ENCODE results near the gene REEP6.
"Not testable (repeated sequence)": the region's sequence is repeated elsewhere in the genome, so short reads cannot be mapped to it uniquely, and the experiment has no call there.

REEP6 gene

DNA sequence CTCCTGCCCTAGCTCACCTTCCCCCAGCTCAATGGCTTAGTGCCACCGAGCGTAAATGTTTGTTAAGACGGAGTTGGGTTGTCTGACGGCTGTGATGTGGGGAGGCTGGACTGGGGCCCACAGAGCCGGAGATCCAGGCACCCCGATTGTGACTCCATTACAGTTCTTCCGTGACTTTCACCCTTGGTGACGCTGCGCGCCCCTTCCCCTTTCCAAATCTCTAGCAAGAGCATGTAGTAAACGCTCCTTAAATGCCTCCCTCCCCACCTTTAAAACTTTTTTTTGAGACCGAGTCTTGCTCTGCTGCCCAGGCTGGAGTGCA is 829 bp downstream of the REEP6 start:
- DNase-seq: no peak

DNA sequence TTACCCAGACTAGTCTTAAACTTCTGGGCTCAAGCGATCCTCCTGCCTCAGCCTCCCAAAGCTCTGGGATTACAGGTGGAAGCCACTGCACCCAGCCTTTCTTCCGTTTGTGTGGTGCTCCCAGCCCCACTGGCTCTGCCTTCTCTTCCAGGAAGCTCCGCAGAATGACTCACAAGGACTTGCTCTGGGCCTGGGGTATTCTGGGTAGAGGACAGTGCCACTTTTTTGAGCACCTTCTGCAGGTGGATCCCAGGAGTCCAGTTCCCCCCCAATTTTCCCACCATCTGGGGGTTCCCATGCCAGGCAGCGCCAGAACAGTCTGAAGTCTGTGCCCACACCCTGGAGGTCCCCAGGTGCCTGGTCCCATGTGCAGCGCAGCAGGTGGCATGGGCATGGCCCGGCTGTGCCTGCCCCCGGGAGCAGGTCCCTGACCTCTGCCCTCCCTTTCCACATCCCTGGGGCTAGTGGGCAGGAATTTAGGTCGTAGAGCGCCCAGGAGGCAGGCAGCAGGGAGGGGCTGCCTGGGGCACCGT is 1.6 kb downstream of the REEP6 start:
- no peak for DNase-seq

DNA sequence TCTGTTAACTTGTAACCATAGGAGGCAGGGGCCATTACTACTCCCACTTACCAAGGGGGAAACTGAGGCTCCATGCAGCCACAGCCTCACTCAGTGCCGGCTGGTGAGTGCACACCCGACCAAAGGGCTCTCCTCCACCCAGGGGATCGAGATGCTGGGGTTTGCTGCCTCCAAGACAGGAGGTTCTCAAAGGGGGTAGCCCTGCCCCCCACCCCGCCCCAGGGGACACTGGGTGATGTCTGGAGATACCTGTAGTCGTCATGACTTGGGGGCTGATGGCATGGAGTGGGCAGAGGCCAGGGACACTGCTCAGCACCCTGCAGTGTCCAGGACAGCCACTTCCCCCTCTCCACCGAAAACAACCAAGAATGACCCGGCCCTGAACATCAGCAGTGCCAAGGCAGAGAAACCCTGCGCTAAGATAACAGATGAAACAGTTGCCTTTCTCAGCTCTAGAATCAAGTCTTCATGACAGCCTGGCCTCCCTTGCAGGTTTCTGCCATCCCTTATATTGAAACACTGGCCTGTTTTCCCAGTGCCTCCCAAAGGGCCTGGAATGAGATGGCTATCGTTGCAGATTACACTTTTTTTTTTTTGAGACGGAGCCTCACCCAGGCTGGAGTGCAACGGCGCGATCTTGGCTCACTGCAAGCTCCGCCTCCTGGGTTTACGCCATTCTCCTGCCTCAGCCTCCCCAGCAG is 3.3 kb downstream of the REEP6 start:
- no peak for DNase-seq

DNA sequence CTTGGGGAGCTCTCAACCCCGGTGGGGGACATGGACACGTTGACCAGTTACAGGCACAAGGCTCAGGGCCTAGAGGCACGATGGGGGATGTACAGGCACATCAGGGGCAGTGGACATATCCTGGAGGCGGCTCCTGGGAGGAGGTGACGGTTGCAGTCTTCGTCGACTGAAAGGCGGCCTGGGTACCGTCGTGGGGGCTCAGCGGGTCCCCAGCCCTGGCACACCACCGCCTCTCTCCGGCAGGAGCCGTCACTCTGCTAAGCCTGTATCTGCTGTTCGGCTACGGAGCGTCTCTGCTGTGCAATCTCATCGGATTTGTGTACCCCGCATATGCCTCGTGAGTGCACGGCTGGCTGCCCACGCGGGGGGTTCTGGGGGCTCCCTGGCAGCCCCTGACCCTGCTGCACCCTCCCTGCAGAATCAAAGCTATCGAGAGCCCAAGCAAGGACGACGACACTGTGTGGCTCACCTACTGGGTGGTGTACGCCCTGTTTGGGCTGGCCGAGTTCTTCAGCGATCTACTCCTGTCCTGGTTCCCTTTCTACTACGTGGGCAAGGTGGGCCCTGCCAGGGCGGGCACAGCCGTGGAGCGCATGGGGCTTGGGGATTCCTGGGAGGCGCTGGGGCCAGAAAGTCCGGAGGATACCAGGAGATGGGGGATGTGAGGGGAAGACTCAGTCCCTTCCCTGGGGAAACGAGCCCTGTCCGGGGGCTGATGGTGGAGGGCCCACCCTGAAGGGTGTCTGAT is 4.2 kb downstream of the REEP6 start:
- DNase-seq: no peak

DNA sequence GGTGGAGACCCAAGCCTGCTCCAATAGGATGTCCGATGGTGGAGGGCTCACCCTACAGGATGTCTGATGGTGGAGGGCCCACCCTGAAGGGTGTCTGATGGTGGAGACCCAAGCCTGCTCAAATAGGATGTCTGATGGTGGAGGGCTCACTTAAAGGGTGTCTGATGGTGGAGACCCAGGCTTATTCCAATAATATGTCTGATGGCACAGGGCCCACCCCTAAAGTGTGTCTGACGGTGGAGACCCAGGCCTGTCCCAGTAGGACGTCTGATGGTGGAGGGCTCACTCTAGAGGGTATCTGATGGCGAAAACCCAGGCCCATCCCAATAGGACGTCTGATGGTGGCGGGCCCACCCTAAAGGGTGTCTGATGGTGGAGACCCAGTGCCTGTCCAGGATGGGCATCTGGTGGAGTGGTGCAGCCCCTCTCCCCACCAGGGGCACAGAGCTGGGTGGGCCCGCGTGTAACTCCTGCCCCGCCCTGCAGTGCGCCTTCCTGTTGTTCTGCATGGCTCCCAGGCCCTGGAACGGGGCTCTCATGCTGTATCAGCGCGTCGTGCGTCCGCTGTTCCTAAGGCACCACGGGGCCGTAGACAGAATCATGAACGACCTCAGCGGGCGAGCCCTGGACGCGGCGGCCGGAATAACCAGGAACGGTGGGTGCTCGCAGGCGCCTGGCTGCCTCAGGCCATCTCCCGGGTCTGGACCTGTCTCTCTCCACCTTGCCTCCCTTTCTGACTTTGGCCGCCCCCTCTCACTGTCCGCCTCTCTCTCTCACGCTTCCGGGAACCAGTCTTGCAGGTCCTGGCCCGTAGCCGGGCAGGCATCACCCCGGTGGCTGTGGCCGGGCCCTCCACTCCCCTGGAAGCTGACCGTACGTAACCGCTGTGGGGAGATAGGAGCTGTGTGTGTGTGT is 5.1 kb downstream of the REEP6 start:
- no peak for DNase-seq

DNA sequence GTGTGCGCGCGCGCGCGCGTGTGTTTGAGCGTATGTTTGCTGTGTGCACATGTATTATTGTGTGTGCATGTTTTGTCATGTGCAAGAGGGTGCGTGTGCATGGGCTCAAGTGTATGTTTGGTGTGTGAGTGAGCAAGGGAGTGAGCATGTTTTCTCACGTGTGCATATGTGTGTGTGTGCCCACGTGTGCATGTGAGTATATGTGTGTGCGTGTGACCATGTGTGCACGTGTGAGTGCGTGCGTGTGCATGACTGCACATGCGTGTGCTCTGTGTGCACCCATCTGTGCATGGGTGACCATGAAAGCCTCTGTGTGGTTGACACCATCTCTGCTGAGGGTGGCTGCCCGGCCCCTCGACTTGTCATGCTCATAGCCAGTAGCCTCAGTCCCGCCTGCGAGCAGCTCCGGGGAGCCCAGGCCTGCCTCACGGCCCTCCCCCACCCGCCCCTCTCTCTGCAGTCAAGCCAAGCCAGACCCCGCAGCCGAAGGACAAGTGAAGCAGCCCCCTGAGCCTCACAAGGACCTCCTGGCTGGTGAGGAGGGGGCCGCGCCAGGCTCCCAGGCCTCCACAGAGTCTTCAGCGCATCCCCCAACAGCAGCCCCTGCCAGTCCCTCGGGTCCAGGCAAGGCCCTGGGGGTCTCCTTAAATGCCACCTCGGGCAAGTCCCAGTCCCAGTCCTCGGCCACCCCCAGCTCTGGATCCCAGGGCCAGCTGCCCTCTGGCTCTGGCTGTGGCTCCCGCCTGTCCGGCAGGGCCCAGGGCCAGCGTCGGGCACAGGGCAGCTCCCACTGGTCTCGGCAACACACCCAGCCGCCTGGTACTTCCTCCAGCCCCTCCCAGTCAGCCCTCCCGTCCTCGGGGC is 6.0 kb downstream of the REEP6 start:
- no peak for DNase-seq

DNA sequence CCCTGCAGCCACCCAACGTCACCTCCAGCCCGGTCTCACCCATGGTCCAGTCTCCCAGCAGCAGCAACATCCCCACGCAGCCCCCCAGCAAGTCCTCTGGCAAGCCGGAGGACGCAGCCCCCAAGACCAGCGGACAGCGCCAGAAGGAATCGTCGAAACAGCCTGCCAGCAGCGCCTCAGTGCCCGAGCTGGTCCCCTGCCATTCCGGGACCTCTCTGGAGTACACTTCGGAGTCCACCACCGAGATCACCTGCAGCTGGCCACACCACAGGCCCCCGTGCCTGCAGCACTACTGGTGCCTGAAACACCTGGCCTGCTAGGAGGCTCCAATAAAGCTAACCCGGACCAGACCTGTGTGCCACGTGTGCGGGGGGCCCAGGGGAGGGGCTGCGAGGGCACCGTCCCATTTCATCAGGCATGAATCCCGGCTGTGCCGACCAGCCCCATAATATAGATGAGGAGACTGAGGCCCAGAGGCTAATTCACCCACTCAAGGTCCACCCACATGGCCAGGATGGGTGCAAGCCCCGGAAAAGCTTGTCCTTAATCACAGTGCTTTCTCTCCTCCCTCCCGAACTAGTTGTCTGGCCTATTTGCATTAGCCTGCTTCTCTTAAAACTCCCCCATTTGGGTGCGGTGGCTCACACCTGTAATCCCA is 6.7 kb downstream of the REEP6 start:
- DNase-seq: no peak

DNA sequence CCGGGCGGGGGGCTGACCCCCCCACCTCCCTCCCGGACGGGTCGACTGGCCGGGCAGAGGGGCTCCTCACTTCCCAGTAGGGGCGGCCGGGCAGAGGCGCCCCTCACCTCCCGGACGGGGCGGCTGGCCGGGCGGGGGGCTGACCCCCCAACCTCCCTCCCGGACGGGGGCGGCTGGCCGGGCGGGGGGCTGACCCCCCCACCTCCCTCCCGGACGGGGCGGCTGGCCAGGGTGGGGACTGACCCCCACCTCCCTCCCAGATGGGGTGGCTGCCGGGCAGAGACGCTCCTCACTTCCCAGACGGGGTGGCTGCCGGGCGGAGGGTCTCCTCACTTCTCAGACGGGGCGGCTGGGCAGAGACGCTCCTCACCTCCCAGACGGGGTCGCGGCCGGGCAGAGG is 8.2 kb downstream of the REEP6 start:
- not testable (repeated sequence) for DNase-seq

DNA sequence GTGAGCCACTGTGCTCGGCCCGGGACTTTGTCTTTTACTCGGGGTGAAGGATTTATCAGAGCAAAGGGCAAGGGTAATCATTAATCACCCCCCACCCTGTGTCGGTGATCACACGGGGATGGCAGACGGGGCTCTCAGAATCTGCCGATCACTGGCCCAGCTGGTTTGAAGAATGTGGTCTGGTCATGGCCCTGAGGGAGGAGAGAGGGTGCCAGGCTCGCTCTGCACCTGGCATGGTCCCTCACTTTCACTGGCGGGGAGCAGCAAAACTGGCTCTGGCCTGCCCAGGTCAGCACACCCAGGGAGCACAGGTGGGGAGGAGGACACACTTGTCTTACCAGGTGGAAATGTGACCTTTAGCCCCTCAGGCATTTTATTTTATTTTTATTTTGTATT is 10.2 kb downstream of the REEP6 start:
- DNase-seq: no peak

DNA sequence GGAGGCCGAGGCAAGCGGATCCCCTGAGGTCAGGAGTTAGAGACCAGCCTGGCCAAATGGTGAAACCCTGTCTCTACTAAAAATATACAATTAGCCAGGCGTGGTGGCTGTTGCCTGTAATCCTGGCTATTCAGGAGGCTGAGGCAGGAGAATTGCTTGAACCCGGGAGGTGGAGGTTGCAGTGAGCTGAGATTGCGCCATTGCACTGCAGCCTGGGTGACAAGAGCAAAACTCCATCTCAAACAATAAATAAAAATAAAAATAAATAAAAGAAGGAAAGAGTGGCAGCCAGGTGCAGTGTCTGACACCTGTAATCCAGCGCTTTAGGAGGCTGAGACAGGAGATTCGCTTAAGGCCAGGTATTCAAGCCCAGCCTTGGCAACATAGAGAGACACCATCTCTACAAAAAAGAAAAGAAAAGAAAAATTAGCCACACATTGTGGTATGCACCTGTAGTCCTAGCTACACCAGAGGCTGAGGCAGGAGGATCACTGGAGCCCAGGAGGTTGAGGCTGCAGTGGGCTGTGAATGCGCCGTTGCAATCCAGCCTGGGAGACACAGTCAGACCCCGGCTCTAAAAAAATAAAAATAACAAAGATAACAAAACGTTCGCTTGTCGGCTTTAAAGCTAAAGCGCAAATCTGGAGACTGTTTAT is 11.6 kb downstream of the REEP6 start:
- no peak for DNase-seq

DNA sequence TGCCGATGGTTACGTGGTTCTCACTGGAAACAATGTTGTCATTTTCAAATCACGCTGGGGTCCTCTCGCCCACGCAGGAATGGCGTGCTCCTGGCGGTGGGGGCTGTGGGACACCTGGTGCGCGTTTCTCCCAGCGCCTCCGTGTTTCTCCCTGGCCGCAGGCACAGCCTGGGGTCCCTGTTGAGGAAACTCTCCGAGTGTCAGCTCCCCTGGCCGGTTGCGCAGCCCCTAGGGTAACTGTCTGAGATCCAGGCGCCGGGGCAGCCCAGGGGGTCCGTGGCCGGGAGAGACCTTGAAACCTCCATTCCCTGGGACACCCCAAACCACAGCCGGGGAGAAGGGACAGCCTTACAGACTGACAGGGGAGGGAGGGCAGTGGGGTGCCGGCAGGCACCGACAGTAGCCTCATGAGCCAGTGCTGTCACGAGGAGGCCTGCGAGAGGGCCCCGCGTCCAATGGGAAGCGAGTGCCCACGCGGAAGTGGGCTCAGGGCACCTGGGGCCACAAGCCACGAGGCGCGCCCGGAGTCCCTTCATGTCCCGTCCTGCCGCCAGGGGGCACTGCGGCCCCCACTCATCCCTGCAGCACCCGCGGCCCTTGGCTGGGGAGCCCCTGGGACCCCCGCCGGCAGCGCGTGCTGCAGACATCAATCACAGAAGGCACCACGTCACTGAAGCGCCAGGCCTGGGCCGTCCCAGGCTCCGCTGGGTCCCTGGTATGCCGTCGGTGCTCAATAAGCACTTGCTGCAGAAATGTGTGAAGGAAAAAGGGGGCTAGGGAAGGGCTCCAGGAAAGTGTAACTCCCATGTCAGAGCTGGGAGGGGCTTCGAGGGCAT is 12.3 kb downstream of the REEP6 start:
- peak; percentile 17 to 31 for DNase-seq

DNA sequence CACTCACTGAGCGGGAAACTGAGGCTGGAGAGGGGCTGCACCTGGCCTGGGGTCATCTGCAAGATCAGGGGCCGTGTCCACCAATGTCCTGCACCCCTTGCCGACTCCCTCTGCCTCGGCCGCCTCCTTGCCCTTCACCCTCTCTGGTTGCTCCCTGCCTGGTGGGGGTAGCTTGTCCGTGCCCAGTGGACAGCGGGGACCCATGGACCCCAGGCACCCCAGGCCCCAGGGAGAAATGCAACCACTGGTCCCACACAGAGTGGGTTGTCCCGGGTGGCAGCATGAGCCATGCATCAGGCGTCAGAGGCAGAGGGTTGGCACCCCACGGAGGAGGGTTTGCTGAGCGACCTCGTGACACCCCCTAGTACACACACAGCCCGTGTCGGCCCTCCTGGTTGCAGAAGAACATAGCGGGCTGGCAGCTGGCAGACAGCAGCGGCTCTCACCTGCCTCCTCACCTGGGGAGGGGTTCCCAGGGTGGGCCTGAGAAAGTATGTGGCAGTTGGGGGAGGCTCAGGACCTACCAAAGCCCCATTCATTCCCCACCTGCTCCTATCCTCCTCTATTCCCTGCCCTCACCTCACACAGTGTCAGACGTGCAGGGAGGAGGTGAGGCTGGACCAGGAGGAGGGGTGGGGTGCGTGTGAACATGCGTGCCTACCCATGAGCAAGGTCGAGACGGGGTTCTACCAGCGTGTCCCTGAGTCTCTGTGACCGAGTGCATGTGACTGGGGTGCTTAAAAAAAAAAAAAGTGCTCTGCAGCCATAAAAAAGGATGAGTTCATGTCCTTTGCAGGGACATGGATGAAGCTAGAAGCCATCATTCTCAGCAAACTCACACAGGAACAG is 13.2 kb downstream of the REEP6 start:
- no peak for DNase-seq

DNA sequence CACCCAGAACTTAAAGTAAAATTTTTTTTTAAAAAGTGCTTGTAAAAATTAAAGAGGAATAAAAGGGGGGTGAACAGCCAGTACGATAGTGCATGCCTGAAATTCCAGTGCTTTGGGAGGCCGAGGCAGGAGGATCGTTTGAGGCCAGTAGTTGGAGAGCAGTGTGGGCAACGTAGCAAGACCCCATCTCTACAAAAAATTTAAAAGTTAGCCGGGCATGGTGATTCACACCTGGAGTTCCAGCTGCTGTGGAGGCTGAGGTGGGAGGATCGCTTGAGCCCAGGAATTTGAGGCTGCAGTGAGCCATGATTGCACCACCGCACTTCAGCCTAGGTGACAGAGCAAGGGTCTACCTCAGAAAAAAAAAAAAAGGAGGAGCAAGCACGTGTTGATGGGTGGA is 14.0 kb downstream of the REEP6 start:
- DNase-seq: no peak

DNA sequence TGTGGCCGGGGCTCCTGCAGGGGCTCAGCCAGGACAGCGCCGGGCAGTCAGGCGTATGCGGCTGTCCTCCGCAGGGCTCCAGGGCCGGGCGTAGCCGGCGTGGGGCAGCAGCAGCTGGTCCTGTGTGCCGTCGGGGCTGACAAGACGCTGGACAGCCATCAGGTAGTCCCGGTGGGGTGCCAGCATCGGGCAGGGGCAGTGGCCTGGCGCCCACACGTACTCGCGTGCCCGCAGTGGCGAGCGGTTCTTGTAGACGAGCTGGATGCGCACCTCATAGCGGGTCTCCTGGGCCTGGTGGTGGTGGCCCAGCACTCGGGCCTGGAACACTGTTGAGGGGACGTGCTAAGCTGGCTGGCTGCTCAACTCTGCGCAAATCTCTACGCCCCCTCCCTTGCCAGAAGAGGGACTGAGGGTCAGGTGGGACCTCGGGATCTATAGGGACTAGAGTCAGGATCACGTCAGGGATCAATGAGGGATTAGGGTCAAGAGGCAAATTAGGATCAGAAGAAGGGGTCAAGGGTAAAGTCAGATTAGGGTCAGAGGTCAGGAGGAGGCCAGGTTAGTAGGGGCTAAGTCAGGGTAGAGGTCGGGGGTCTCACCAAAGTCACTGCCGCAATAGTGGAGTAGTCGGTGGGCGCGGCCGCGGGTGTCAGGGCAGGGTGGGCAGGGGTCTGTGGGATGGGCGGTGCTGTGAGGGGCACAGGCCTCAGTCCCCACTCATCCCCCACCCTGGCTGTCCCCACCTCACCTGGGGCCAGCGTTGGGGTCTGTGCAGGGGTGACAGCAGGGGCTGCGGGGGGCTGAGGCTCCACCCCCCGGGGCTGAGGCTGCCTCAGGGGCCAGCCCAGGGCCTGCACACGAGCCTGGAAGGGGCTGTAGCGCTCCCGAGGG is 15.3 kb downstream of the REEP6 start:
- DNase-seq: no peak

DNA sequence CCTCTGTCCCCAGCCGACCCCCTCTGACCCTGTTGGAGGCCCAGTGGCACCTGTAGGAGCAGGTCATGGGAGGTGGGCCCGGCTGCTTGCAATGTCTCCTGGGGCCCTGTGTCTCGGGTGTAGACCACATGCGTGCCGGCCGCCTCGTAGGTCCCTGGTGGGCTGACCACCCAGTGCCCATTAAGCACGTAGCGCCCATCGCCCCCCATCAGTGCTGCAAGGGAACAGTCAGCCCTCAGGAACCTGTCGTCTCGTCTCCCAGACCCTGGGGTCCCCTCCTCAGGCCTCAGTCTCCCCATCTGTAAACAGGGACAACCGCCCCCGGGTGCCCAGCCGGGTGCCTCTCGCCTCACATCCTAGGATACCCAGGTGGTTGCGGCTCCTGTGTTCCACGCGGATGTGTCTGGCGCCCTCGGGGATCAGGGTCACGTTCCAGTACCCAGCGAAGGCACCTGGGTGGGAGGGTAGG is 16.2 kb downstream of the REEP6 start:
- DNase-seq: no peak

DNA sequence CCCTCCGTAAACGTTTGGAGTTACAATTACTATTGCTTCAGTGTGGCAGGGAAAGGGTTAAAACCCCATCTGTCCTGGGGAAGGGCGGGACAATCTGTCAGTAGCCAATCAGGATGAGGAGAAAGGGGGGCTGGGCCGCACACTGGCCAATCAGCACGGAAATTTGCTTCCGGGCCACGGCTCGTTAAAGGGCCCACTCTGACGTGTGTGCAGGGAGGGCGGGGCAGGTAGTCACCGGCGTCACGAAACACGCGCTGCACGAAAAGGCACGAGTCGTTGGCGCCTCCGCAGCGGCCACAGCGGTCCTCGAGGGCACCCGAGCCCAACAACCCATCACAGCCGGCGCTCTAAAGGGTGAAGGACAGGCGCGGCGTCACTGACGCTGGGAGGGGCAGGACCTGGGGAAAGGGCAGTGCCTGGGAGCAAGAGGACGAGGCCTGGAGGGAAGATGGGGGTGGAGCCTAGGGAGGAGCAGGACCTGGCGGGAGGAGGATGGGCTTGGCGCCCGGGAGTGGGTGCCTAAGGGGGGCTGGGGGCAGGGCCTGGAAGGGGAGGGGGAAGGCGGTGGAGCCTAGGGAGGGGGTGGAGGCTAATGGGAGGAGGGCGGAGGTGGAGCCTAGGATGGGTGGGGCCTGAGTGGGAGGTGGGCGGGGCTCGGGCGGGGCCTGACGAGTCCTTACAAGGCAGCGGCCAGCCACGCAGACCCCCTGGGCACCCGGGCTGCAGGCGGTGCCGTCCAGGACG is 17.0 kb downstream of the REEP6 start:
- DNase-seq: peak; percentile 57 to 58

DNA sequence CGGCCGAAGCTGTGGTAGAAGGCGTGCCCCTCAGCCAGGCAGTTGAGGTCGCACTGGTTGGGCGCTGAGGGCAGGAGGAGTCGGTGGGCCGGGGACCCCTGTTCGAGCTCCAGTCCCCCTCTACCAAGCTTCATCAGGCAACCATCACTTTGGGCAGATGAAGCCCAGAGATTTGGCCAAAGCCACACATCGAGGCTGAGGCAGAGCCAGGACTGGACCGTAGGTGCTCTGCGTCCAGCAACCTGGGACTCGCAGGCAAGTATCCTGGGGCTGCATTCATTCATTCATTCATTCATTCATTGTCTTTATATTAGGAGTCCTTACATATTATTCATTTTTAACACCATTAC is 17.5 kb downstream of the REEP6 start:
- DNase-seq: no peak
